GM18499 (cell line): ENCODE data around the gene MDFIC2.
"Not testable (repeated sequence)": the region's sequence is repeated elsewhere in the genome, so short reads cannot be mapped to it uniquely, and the experiment has no call there.

Source experiments
- ATAC-seq: cut with Tn5 transposase; IDR thresholded peaks from one replicate; pipeline ENCODE4 v1.9.1; 2021; ENCODE audit warnings: moderate number of reproducible peaks; ENCODE audit not compliant: insufficient read depth, unreplicated experiment

The MDFIC2 gene

DNA sequence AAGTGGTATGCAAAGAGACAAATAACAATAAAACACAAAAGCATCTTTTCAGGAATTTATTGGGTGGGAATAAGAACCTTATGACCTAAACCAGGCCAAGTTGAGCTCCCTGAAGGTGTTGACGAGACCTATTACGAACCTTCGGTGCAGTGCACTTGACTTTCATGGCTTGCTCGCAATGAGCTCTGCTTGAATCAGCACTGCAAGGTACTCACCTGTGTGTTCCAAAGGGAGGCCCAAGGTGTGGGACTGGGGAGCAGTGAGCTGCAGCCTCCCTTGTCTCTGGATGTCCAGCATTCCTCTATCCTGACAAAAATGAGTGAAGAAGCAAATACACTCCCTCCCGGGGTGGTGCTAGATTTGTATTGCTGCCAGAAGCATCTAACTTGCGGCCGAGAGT, at the start of gene MDFIC2:
TSS of gene MDFIC2 (minus strand) at position 303 of the 400 bp plus-strand sequence. CDS start 665 bp downstream, outside the sequence.
- no peak for ATAC-seq

DNA sequence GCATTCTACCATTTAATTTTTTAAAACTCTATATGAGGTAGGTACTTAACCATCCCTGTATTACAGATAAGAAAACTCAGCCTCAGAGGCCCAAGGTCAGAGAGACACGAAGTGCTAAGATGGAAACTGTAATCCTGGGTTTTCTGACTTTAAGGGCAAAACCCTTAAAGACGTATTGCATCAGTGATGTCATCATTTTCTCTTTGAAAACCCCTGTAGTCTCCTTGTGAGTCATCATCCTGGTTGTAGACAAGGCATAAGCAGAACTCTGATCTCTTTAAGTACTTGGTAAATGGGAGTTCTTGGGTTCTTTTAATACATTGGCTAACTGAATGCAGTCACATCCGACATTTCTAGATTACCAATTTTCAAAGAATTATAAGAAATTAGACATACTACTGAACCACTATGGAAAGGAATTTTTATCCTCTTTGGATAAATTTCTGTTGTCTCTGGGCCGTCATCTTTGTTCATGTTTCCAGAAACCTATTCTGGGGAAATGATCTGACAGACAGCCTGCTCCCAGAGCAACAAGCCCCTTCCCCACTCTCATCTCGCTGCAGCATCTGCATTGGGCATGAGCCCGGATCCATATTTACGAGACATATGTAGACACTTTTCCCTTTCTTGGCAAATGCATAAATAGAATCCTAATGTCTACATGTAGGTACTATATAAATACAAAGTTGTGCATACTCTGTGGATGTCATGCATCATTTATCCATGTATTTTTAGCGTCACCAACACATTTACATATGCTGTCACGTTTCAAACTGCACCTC, 48.7 kb upstream of the MDFIC2 start:
- ATAC-seq, result peak; percentile 92

DNA sequence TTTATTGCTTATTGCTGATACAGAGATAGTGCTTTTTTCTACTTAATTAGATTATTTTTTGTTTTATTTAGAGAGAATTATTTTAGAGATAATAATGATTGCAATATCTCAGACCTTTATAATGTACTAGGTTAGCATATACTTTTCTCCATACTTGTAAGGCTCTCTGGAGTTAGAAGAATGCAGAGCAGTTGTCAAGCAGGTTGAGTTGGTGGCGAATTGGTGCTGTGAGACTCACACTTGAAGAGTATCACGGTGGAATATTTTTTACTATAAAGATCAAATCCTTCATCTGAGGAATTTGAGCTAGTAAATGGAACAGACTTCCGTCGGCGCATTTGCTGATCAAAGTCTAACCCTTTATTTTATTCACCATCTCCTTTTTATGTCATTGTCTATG, 47.3 kb upstream of the MDFIC2 start:
- no peak for ATAC-seq

DNA sequence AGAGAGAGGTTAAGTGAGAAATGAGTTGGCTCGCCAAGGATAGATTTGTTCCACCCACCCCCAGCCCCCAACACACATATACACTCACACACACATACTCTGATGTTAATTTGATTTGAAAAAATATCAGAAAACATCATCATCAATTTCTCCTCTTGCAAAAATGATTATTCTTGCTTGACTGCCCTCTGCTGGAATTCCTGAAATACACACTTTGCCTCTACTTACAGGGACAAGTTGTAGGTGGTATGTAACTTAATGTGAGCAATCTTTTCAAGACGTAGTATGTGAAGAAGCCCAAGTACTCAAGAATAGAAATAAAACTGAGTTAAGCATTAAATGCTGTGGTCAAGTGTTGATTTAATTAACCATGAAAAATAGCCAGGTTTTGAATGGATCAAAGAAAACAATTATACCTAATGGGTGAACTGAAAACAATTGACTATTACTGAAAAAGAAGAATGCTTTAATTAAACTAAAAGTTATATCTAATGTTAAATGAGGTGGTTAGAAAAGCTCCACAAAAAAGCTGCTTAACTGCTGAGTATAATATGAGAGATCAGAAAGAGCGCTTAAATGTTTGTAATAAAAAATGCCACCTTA, 46.6 kb upstream of the MDFIC2 start:
- no peak for ATAC-seq

DNA sequence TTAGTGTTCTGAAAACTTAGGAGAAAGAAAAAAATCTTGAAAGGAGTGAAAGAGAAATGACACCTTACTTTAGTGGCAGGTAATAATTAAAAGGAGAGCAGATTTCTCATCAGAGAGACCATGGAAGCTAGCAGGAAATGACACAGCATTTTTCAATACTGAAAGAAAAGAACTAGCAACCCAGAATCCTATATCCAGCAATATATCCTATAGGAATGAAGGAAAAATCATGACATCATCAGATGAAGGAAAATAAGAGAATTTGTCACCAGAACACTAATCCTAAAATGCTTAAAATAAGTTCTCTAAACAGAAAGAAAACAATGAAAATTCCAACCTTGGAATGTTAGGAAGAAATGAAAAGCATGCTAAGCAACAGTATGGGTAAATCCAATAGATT, 39.8 kb upstream of the MDFIC2 start:
- no peak for ATAC-seq

DNA sequence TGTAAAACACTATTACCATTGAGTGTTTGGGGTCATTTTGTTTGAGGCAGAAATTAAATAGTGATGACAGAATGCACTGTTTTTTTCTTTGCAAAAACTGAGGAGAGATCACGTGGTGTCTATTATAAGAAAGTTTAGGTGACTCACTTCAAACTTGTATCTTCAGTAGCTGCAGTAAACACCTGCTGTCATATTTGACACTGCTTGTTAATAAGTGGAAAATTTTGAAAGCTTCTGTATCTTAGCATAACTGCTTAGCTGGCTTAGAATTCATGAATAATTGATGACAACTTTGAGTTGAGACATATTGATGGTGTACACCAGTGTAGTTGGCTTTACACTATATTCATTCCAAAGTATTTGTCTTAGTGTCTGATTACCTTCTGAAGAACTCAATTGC, 29.7 kb upstream of the MDFIC2 start:
- ATAC-seq, result no peak

DNA sequence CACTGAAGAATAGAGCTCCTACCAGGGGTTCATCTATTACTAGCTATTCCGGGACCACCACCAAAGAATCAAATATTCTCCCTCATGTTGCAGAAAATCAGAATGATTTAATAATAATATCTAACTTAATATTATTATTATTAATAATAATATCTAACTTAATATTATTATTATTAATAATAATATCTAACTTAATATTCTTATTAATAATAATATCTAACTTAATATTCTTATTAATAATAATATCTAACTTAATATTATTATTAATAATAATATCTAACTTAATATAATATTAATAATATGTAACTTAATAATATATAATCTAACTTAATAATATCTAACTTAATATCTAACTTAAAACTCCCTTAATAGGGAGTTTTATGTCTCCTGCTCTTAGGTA, 24.4 kb upstream of the MDFIC2 start:
- ATAC-seq, result not testable (repeated sequence)

DNA sequence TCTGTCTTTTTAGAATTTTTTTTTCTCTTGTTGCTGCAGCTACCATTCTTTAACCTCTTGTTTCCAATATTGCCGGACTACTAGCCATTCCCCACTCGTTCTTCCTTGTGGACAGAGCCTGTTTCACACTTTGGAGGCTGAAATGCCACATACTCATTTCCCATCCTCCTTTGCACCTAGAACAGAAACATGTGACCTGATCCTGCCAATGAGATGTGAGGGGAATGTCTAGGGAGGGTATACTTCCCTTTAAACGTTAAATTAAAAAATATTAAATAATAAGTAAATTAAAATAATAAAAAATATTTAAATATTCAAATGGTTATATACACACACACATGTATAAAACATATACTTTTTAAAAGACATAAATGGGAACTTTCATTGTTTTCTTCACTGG, 20.6 kb upstream of the MDFIC2 start:
- ATAC-seq, result no peak

DNA sequence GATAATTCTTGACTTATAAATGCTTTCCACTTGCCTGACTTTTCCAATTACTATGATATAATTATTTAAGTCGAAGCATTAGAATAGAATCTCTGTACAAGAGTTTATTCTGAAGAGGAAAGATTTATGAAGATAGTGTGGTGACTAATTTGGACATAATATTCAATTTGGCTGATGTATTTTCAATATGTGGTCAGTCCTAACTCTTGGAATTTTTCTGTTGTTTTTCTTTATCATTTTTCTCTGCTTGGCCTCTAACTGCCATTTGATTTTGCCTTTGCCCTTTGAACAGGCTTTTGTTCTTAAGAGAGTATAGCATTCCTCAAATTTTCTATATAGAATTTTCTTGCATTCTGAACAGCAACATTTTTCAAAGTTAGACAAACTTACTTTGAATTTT, 2.6 kb upstream of the MDFIC2 start:
- no peak for ATAC-seq

DNA sequence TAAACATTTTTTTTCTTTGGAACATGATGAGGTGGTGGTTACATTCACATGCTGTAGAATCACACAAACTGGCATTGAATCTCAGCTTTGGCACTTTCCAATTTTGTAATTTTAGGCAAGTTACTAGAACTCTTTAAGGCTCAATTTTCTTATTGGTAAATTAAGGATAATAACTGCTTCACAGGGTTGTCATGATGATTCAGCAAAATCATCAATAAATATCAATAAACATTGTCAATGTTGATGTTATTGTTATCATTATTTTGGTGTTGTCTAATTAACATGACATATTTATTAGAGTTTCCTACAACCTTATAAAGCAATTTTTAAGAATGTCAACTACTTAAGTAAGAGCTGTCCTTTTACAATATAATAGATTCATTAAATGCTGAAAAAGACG, 1.6 kb downstream of the MDFIC2 start:
- no peak for ATAC-seq

DNA sequence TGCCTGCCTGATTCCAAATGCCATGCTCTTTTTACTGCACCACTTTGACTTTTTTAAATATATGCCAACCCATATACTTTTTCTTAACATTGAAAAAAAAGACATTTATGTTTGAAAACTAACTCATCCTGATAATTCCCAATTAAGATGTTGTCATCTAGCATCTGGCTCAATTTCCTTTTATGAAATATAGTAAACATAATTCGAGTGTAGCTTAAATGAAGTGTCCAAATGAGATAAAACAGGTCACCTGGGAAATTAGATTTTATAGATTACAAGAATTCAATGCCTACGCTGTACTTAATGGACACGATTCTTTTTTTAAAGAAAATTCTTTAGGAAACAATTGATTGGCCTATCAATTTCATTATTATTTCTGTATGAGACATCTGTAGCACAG, 2.8 kb downstream of the MDFIC2 start:
- no peak for ATAC-seq

DNA sequence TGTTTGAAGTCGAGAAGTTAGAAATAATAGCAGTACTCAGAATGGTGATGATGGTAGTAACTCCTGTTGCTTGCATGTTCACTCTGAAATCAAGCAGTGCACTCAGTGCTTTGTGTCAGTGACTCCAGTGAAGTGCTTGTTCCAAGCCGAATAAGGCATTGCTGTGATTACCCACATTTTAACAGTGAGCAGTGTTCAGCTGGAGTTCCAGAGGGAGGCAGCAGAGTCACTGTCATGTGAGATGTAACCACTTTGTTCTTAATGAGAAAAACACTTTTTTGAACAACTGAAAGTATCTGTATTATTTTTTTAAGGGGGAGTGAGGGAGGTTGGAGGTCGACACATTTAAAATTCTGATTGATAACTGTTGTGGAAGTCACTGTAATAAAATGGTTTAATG, 3.7 kb downstream of the MDFIC2 start:
- ATAC-seq, result no peak

DNA sequence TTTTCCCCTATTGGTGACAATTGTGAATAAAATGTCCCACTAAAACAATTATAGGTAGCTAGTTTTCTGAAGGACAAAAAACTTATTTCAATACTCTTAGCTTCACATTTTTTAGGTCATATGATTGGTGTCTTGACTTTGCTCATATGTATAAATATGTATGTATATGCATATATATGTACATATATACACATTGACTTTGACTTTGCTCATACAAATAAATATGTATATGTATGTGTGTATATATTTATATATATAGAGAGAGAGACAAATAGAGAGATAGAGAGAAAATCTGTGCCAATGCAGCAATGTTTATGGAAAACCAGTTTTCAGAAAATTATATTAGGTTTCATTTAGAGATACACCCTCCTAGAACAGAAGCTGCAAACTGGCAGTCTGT, 5.7 kb downstream of the MDFIC2 start:
- ATAC-seq, result no peak

DNA sequence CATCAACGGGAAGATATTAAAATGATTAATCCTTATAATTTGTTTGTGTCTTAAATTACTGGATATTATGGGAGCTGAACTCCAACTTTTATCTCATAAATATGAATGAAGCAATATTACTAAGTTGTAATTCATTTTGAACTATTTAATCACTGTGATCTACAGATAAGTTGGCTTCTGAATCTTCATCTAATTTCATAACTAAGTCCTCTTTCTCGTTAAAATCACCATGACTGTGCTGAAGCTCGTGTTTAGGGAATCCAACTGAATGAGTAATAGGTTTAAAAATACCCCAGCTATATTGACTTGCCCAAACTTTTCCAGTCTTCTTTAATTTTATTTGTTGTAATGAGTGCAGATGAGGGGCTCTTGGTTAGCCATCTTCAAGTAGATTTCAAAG, 14.1 kb downstream of the MDFIC2 start:
- no peak for ATAC-seq

DNA sequence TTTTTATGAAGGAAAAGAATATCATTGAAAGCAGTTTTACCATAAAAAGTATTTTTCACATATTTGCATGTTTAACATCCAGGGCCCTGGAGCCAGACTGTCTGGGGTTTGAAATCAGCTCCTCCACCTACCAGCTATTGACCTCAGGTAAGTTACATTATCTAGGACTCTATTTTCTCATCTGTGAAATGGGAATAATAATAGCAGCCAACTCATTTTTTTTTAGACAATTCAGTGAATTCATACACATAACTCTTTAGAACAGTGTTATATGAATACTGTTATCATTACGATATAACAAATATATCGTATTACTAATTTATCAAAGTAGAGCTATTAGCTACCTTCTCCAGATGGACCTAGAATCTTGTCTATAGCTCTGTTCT, 21.3 kb downstream of the MDFIC2 start:
- no peak for ATAC-seq

DNA sequence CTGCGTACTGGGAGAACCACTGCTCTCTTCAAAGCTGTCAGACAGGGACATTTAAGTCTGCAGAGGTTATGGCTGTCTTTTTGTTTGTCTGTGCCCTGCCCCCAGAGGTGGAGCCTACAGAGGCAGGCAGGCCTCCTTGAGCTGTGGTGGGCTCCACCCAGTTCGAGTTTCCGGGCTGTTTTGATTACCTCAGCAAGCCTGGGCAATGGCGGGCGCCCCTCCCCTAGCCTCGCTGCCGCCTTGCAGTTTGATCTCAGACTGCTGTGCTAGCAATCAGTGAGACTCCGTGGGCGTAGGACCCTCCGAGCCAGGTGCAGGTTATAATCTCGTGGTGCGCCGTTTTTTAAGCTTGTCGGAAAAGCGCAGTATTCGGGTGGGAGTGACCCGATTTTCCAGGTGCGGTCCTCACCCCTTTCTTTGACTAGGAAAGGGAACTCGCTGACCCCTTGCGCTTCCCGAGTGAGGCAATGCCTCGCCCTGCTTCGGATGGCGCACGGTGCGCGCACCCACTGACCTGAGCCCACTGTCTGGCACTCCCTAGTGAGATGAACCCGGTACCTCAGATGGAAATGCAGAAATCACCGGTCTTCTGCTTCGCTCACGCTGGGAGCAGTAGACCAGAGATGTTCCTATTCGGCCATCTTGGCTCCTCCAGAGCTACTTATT, 21.9 kb downstream of the MDFIC2 start:
- not testable (repeated sequence) for ATAC-seq

DNA sequence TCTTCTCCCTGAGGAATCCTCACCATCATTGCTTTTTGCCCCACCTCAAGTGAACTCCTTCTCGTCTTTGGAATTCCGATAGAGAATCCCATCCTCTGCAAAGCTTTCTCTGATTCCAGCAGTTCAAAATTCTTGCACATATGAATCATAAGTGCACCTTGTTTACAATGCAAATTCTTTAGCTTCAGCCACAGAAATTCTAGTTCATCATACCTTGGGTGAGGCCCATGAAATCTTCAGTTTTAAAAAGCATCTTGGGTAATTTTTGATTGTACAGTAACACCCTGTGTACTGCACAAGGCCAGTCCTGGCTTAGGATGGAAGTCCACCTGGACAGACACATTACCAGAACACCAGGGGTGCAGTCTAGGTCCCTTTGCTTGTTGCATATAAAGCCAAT, 30.8 kb downstream of the MDFIC2 start:
- no peak for ATAC-seq

DNA sequence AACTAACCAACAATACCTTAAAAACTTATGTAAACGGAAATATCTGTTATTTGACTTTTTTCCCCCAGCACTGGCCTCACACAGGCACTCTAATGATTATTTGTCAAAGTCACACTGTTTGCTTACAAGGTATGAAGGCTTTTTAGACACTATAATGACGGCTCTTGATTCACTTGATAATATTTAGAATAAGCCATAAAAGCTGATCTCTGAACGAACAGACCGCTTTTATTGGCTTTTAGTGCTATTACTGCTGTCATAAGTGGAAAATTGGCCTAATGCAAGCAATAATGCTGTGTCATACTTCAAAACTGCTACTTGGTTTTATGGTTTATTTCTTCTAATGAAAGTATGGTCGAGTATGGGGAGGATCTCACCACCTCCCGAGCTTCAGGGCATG, 35.1 kb downstream of the MDFIC2 start:
- ATAC-seq, result no peak

DNA sequence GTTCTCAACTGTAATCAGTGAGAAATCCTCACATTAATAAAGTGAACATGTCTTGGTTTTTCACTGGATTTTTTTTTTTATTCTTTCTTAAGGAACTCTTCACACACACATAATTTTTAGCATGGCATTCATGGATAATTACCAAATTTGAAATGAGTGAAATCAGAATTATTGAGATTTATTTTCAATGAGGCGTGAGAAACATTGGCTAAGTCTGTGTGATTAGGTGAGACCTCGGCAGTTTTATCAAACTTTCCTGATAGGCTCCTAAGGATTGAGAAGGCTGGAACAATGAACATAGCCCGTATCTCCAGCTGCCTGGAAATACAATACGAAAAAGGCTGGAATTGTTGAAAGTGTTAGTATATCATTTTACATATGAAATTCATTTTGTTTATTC, 35.5 kb downstream of the MDFIC2 start:
- ATAC-seq, result no peak

DNA sequence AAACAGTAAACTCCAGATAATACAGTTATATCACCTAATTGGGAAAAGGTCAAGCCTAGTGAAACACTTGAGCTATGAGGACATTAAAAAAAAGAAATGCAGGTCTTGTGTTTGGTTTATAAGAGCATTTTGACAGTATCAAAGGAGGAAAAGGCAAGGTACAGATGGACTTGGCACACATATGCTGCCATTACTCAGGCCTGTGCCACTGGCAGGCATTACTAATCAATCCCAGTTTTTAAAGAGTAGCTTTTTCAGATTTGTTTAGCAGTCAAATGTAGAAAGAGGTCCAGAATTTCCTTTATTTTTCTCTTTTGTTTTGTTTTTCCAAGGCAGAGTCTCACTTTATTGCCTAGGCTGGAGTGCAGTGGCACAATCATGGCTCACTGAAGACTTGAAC, 38.9 kb downstream of the MDFIC2 start:
- no peak for ATAC-seq

DNA sequence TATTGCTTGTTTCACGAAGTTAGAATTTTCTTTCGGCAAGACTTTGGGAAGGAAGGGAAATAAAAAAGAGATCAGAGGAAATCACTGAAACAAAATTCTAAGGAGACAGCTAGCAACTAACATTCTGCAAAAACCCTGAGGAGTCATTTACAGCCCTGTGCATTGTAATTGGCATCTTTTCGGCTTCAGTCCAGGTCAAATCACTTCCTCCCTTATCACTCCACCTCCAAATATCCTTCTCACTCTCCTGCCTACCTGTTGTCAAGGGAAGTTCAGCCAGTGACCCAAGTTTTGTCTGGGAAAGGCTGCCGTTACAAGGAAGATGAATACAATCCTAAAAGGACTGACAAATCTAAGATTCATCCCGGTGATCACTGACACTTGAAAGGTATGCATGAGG, 39.6 kb downstream of the MDFIC2 start:
- ATAC-seq, result no peak
